Fibroblast of mammary gland (primary cell): ENCODE data around the gene PTGER4.
A peak's percentile ranks its signal among the peaks of the same experiment; 100 is the strongest.

Source experiments
- DNase-seq: peaks from one replicate; pipeline ENCODE4 v3.0.0-alpha.2; 2010; ENCODE audit warnings: low read depth
- H3K4me3 ChIP-seq: 2 replicates; pipeline ENCODE4 v1.5.1; 2011; ENCODE audit warnings: low read depth, mild to moderate bottlenecking, low read length, moderate library complexity; ENCODE audit not compliant: control insufficient read depth
- CTCF ChIP-seq: conservative IDR thresholded peaks from 2 replicates; pipeline ENCODE4 v1.5.1; 2011; ENCODE audit warnings: low read depth, low read length, inconsistent platforms; ENCODE audit not compliant: control insufficient read depth, insufficient read depth

PTGER4 gene

GRCh38 chr5:40678026-40678425 lies 1.7 kb upstream of the PTGER4 start:
- H3K4me3 ChIP-seq = peak overlapping the region; percentile 15
- DNase-seq = no peak
- TF ChIP-seq CTCF = no peak

DNA sequence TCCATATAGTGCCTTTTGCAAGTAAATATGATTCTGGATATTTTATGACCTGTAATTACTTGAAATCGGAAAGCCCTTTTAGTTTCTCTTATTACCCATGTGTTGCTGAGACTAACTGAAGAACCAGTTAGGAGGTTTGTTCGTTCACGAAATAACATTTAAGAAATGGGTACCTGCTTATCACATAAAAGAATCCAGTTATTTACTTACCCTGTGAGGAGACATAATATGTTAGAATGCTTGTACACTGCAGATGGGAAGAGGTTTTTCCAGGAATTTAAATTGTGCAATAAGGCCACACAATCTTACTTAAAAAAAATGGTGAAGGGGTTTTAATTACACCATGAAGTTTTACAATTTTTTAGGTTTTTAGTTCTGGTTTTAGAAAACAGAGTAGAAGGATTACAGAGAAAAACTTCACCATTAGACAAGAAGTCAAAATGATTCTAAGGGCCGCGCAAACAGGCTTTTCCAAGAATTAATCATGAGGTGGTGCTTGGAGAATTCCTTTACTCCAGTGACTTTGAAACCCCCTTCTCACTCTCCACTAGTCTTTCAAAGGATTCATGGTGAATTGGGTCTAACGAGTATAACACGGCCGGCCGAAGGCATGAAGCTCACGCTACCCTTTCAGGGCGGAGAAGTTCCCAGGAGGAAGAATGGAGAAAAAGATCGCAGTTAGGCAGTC lies 1.1 kb upstream of the PTGER4 start:
- peak overlapping the region; percentile 73 for H3K4me3 ChIP-seq
- DNase-seq = no peak
- TF ChIP-seq CTCF = no peak

GRCh38 chr5:40679148-40679912 lies 385 bp upstream of the PTGER4 start:
- no peak for TF ChIP-seq CTCF
- DNase-seq = peak; percentile 83
- peak overlapping the region; percentile 73 for H3K4me3 ChIP-seq

DNA sequence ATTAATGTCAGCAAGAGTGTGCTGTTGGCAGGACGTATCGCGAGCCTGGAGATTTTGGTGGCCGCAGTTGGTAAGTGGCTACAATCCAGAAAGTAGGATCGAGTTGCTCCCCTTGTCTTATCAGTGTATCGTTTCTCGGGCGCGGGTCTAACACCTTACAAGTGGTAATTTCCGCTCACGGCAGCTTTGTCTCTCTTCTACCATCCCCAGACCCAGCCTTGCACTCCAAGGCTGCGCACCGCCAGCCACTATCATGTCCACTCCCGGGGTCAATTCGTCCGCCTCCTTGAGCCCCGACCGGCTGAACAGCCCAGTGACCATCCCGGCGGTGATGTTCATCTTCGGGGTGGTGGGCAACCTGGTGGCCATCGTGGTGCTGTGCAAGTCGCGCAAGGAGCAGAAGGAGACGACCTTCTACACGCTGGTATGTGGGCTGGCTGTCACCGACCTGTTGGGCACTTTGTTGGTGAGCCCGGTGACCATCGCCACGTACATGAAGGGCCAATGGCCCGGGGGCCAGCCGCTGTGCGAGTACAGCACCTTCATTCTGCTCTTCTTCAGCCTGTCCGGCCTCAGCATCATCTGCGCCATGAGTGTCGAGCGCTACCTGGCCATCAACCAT lies 1.1 kb downstream of the PTGER4 start:
- no peak for DNase-seq

GRCh38 chr5:40681363-40682153 lies 1.8 kb downstream of the PTGER4 start:
- peak; percentile 32 for DNase-seq
- no peak for TF ChIP-seq CTCF
- peak overlapping the region; percentile 73 for H3K4me3 ChIP-seq

More for the DNA sequence above, 1.1 kb downstream of the PTGER4 start:
- peak overlapping the region; percentile 73 for H3K4me3 ChIP-seq
- no peak for TF ChIP-seq CTCF
